A549 (cell line): ENCODE data around the gene GPX7. TPM values are rescaled to one million over a fixed set of nuclear protein-coding genes. Genes with fewer than 3 reads are reported as not detected.

Experiments used
- ATAC-seq, 2 experiments: fragments of 200-7000 bp in 1 of 2; fragments of >200 bp in 1 of 2; cut with Nextera tagmentation in 1 of 2; cut with Tn5 transposase in 1 of 2; 3 replicates each; pipeline versions ENCODE4 v1.8.0 to v1.9.1; 2018 to 2020; ENCODE audit warnings: mild to moderate bottlenecking in 1 of 2, moderate library complexity in 1 of 2
- CTCF ChIA-PET: fragments of 300-600 bp; sonication (Branson Sonifier 250); formaldehyde crosslinking; extraction: SDS; loops from one replicate; lab custom pipeline; 2021; ENCODE audit warnings: antibody characterized with exemption, inconsistent platforms; lab: Yijun Ruan, JAX
- POLR2A ChIA-PET: fragments of 350-600 bp; formaldehyde crosslinking; extraction: SDS; loops from one replicate; lab custom pipeline; 2021; ENCODE audit warnings: antibody characterized with exemption, inconsistent platforms; lab: Yijun Ruan, JAX
- DNase-seq, 2 experiments: peaks; one replicate each; pipeline versions ENCODE4 v3.0.0 to v3.0.0-alpha.2; 2011 to 2016; ENCODE audit warnings: low read depth in 1 of 2, low spot score in 1 of 2
- FAIRE-seq: peaks from 2 replicates; lab custom pipeline; 2011; peaks lifted over from hg19 to GRCh38; lab: Jason Lieb, UNC
- H3K27ac ChIP-seq, 2 experiments: fragments of >200 bp; sonication (Bioruptor Twin); formaldehyde crosslinking; 3 replicates each; pipeline ENCODE4 v1.5.1; 2016 to 2017
- H3K4me1 ChIP-seq: fragments of >200 bp; sonication (Bioruptor Twin); formaldehyde crosslinking; 3 replicates; pipeline ENCODE4 v1.6.1; 2016
- H3K4me2 ChIP-seq: fragments of >200 bp; sonication (Bioruptor Twin); formaldehyde crosslinking; 3 replicates; pipeline ENCODE4 v1.6.1; 2016
- H3K4me3 ChIP-seq: fragments of >200 bp; sonication (Bioruptor Twin); formaldehyde crosslinking; 3 replicates; pipeline ENCODE4 v1.5.1; 2016
- H3K9me3 ChIP-seq: fragments of >200 bp; sonication (Bioruptor Twin); formaldehyde crosslinking; 3 replicates; pipeline ENCODE4 v1.6.1; 2016
- CBX2 ChIP-seq: fragments of 200-600 bp; sonication (generic); IDR thresholded peaks from 2 replicates; pipeline ENCODE4 v1.6.1; 2016; ENCODE audit warnings: low read depth, mild to moderate bottlenecking, borderline replicate concordance
- CEBPB ChIP-seq, 2 experiments: fragments of >200 bp in 1 of 2; sonication (Bioruptor Twin) in 1 of 2; formaldehyde crosslinking in 1 of 2; IDR thresholded peaks; 2 replicates each; pipeline ENCODE4 v1.6.1; 2012 to 2016
- CHD4 ChIP-seq: fragments of 200-600 bp; sonication (generic); IDR thresholded peaks from 2 replicates; pipeline ENCODE4 v1.6.1; 2016; ENCODE audit warnings: antibody characterized with exemption, mild to moderate bottlenecking, borderline replicate concordance
- EHF ChIP-seq: fragments of 250-450 bp; sonication (Bioruptor Pico); IDR thresholded peaks from 2 replicates; pipeline ENCODE4 v1.5.0; 2020; ENCODE audit warnings: mild to moderate bottlenecking
- EHMT2 ChIP-seq: fragments of 200-600 bp; sonication (generic); IDR thresholded peaks from 2 replicates; pipeline ENCODE4 v1.6.1; 2016; ENCODE audit warnings: antibody characterized with exemption, low read depth, mild to moderate bottlenecking, moderate library complexity
- ELK1 ChIP-seq: fragments of 150-350 bp; IDR thresholded peaks from 2 replicates; pipeline ENCODE4 v1.6.1; 2014; ENCODE audit warnings: low read depth, mild to moderate bottlenecking, low read length
- EP300 ChIP-seq, 2 experiments: fragments of >200 bp; sonication (Bioruptor Twin); formaldehyde crosslinking; IDR thresholded peaks; 2 replicates in 1 of 2; 3 replicates in 1 of 2; pipeline ENCODE4 v1.6.1; 2016 to 2017
- HDAC2 ChIP-seq: fragments of 200-600 bp; sonication (generic); IDR thresholded peaks from 2 replicates; pipeline ENCODE4 v1.6.1; 2016
- HOXB5 ChIP-seq: fragments of 250-450 bp; sonication (Bioruptor Pico); IDR thresholded peaks from 2 replicates; pipeline ENCODE4 v1.5.0; 2020; ENCODE audit warnings: mild to moderate bottlenecking, moderate library complexity
- JUN ChIP-seq, 2 experiments: fragments of >200 bp; sonication (Bioruptor Twin); formaldehyde crosslinking; IDR thresholded peaks; 2 replicates in 1 of 2; 3 replicates in 1 of 2; pipeline ENCODE4 v1.6.1; 2016 to 2017
- JUNB ChIP-seq: fragments of >200 bp; sonication (Bioruptor Twin); formaldehyde crosslinking; IDR thresholded peaks from 2 replicates; pipeline ENCODE4 v1.6.1; 2016
- MAFK ChIP-seq: fragments of 450-650 bp; IDR thresholded peaks from 2 replicates; pipeline ENCODE4 v1.6.1; 2014; ENCODE audit not compliant: partially characterized antibody
- MYC ChIP-seq: IDR thresholded peaks from 2 replicates; pipeline ENCODE4 v1.6.1; 2012; ENCODE audit warnings: mild to moderate bottlenecking, inconsistent platforms, low read length, improper control_type of control experiment, borderline replicate concordance
- NFE2L2 ChIP-seq: fragments of 150-350 bp; conservative IDR thresholded peaks from 2 replicates; pipeline ENCODE4 v1.6.1; 2014; ENCODE audit warnings: low read length
- PBX3 ChIP-seq: IDR thresholded peaks from 2 replicates; pipeline ENCODE4 v1.6.1; 2012
- PHF8 ChIP-seq: fragments of 200-600 bp; sonication (generic); IDR thresholded peaks from 2 replicates; pipeline ENCODE4 v1.6.1; 2016; ENCODE audit warnings: low read depth, mild to moderate bottlenecking, antibody characterized with exemption, moderate library complexity, borderline replicate concordance
- RARB ChIP-seq: fragments of 250-450 bp; sonication (Bioruptor Pico); IDR thresholded peaks from 2 replicates; pipeline ENCODE4 v1.8.0; 2021; ENCODE audit warnings: mild to moderate bottlenecking, moderate library complexity
- RCOR1 ChIP-seq: fragments of 150-350 bp; IDR thresholded peaks from 2 replicates; pipeline ENCODE4 v1.6.1; 2014; ENCODE audit warnings: antibody characterized with exemption, low read length, low read depth
- RNF2 ChIP-seq: fragments of 200-600 bp; sonication (generic); IDR thresholded peaks from 2 replicates; pipeline ENCODE4 v1.6.1; 2016; ENCODE audit warnings: low read depth, mild to moderate bottlenecking, antibody characterized with exemption, moderate library complexity, borderline replicate concordance
- SREBF2 ChIP-seq: fragments of 450-650 bp; IDR thresholded peaks from 2 replicates; pipeline ENCODE4 v1.6.1; 2014; ENCODE audit warnings: mild to moderate bottlenecking, moderate library complexity
- TFCP2L1 ChIP-seq: fragments of 250-450 bp; sonication (Bioruptor Pico); IDR thresholded peaks from 2 replicates; pipeline ENCODE4 v1.5.0; 2021; ENCODE audit warnings: mild to moderate bottlenecking
- ZC3H11A ChIP-seq: fragments of 450-650 bp; IDR thresholded peaks from 2 replicates; pipeline ENCODE4 v1.6.1; 2014; ENCODE audit warnings: antibody characterized with exemption, mild to moderate bottlenecking
- ZNF302 ChIP-seq: fragments of 250-450 bp; sonication (Bioruptor Pico); IDR thresholded peaks from 2 replicates; pipeline ENCODE4 v1.9.0; 2021; ENCODE audit warnings: inconsistent platforms, mild to moderate bottlenecking, moderate library complexity
- WGBS: methylation state at CpG from one replicate; pipeline ENCODE4 v1.1.6; 2017; ENCODE audit errors: missing lambda C conversion rate; 5-methylcytosine and 5-hydroxymethylcytosine counted together
- polyA plus RNA-seq, 4 experiments: library from polyadenylated mRNA; depleted of rRNA in 3 of 4; stranded (reverse); fragments of >200 nt; fragmentation: RNase III in 1 of 4; extraction: RNeasy Plus Mini Kit Qiagen cat#74134 plus additional on column Dnase treatment in 1 of 4; gene quantifications; 2 replicates in 3 of 4; 3 replicates in 1 of 4; pipeline ENCODE4 v1.2.3, GENCODE V29; 2011 to 2017
- TF ChIP-seq, protein P1 (sequence below): fragments of 250-450 bp; sonication (Bioruptor Pico); IDR thresholded peaks from 2 replicates; pipeline ENCODE4 v1.5.0; 2020; ENCODE audit warnings: low read depth, mild to moderate bottlenecking, moderate library complexity
- TF ChIP-seq, protein P2 (sequence below): fragments of >200 bp; sonication (Bioruptor Twin); formaldehyde crosslinking; IDR thresholded peaks from 3 replicates; pipeline ENCODE4 v1.5.1; 2016
- TF ChIP-seq, protein P3 (sequence below): fragments of 450-650 bp; IDR thresholded peaks from 2 replicates; pipeline ENCODE4 v1.6.1; 2014; ENCODE audit warnings: antibody characterized with exemption

GPX7 gene
- polyA plus RNA-seq, 2 of the 4 experiments (the other 2 are of a cell fraction): not detected

DNA sequence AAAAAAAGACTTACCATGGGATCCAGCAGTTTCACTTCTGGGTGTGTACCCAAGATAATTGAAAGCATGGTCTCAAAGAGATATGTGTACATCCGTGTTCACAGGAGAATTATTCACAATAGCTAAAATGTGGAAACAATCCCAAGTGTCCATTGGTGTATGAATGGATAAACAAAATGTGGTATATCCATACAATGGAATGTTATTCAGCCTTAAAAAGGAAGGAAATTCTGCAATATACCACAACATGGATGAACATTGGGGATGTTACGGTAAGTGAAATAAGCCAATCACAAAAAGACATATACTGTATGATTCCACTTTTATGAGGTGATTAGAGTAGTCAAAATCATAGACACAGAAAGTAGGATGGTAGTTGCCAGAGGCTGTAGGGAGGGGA lies 42.3 kb upstream of the GPX7 start:
- Histone ChIP-seq H3K27ac (no peak overlapping the region), H3K4me3 (no peak overlapping the region), H3K9me3 (no peaks in the 10 kb centered on the region), H3K4me2 (no peak overlapping the region), H3K4me1 (peaks cover 11% of the 10 kb centered on the region; the same call in 2 of the 3 replicates)
- WGBS: 80% methylated on average over 2 of the region's 2 CpGs
- ChIA-PET POLR2A (no interaction called here), CTCF (no interaction called here)
- no peak for FAIRE-seq
- TF ChIP-seq CHD4 (no peak), CEBPB (IDR thresholded peaks at IDR 0.05) (no peak), RCOR1 (no peak), MAFK (no peak), EHF (CRISPR knock-in tag) (no peak), JUNB (no peak), PHF8 (no peak), RARB (no peak), ZC3H11A (no peak), MYC (no peak), NFE2L2 (no peak), EHMT2 (no peak), ZNF302 (no peak), HDAC2 (no peak), SREBF2 (no peak), PBX3 (no peak), TFCP2L1 (CRISPR knock-in tag) (no peak), JUN (IDR thresholded peaks at IDR 0.05) (no peak)
- TF ChIP-seq, protein P1, sequence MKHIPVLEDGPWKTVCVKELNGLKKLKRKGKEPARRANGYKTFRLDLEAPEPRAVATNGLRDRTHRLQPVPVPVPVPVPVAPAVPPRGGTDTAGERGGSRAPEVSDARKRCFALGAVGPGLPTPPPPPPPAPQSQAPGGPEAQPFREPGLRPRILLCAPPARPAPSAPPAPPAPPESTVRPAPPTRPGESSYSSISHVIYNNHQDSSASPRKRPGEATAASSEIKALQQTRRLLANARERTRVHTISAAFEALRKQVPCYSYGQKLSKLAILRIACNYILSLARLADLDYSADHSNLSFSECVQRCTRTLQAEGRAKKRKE: no peak
- no peak for DNase-seq
- no peak for ATAC-seq

GRCh38 chr1:52562766-52563165 lies 39.4 kb upstream of the GPX7 start:
- DNase-seq: no peak
- TF ChIP-seq EHMT2 (no peak), HOXB5 (CRISPR knock-in tag) (no peak), RNF2 (no peak), ELK1 (no peak), EHF (CRISPR knock-in tag) (no peak), ZNF302 (no peak), PHF8 (no peak), RCOR1 (no peak), CBX2 (no peak), EP300 (IDR thresholded peaks at IDR 0.05) (no peak)
- TF ChIP-seq, protein P1: no peak
- TF ChIP-seq, protein P2, sequence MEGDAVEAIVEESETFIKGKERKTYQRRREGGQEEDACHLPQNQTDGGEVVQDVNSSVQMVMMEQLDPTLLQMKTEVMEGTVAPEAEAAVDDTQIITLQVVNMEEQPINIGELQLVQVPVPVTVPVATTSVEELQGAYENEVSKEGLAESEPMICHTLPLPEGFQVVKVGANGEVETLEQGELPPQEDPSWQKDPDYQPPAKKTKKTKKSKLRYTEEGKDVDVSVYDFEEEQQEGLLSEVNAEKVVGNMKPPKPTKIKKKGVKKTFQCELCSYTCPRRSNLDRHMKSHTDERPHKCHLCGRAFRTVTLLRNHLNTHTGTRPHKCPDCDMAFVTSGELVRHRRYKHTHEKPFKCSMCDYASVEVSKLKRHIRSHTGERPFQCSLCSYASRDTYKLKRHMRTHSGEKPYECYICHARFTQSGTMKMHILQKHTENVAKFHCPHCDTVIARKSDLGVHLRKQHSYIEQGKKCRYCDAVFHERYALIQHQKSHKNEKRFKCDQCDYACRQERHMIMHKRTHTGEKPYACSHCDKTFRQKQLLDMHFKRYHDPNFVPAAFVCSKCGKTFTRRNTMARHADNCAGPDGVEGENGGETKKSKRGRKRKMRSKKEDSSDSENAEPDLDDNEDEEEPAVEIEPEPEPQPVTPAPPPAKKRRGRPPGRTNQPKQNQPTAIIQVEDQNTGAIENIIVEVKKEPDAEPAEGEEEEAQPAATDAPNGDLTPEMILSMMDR: no peak
- TF ChIP-seq, protein P3, sequence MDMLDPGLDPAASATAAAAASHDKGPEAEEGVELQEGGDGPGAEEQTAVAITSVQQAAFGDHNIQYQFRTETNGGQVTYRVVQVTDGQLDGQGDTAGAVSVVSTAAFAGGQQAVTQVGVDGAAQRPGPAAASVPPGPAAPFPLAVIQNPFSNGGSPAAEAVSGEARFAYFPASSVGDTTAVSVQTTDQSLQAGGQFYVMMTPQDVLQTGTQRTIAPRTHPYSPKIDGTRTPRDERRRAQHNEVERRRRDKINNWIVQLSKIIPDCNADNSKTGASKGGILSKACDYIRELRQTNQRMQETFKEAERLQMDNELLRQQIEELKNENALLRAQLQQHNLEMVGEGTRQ: no peak
- TF ChIP-seq, all 56 proteins: peak for 0
- no peak overlapping the region for H3K4me2 ChIP-seq
- H3K9me3 ChIP-seq: no peaks in the 10 kb centered on the region
- FAIRE-seq (no peak), ATAC-seq (no peak)
- H3K4me3 ChIP-seq: no peak overlapping the region
- H3K4me1 ChIP-seq: no peaks in the 10 kb centered on the region
- 91% methylated on average over 3 of the region's 3 CpGs for WGBS
- H3K27ac ChIP-seq: no peak overlapping the region
- ChIA-PET POLR2A (no interaction called here), CTCF (no interaction called here)
